C4-2B (cell line): ENCODE results near the gene EPN3.

ENCODE experiments used
- CTCF ChIP-seq: fragments of 450-650 bp; conservative IDR thresholded peaks from 2 replicates; pipeline ENCODE4 v1.5.1; 2017; ENCODE audit warnings: mild to moderate bottlenecking
- ZFX ChIP-seq: fragments of 450-650 bp; IDR thresholded peaks from 2 replicates; pipeline ENCODE4 v1.6.1; 2017

DNA sequence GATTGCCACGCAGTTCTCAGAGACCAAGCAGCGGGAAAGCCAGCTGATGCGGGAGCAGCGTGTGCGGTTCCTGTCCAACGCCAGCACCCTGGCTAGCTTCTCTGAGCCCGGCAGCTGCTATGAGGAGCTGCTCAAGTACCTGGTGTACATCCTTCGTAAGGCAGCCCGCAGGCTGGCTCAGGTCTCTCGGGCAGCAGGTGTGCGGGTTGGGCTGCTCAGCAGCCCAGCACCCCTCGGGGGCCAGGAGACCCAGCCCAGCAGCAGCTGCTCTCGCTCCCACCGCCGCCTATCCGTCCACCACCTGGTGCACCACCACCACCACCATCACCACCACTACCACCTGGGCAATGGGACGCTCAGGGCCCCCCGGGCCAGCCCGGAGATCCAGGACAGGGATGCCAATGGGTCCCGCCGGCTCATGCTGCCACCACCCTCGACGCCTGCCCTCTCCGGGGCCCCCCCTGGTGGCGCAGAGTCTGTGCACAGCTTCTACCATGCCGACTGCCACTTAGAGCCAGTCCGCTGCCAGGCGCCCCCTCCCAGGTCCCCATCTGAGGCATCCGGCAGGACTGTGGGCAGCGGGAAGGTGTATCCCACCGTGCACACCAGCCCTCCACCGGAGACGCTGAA lies 43.2 kb downstream of the EPN3 start:
- TF ChIP-seq CTCF (no peak), ZFX (no peak)
